GM23248 (cell line): ENCODE data around the gene RAB1A. TPM values are rescaled to one million over a fixed set of nuclear protein-coding genes. Genes with fewer than 3 reads are reported as not detected.

ENCODE experiments used
- DNase-seq: peaks from one replicate; pipeline ENCODE4 v3.0.0-alpha.2; 2015
- H2AFZ ChIP-seq: fragments of 200-600 bp; sonication (generic); 2 replicates; pipeline ENCODE4 v1.6.1; 2016; ENCODE audit warnings: antibody characterized with exemption
- H3F3A ChIP-seq: fragments of 200-600 bp; sonication (generic); 2 replicates; pipeline ENCODE4 v1.6.1; 2016; ENCODE audit warnings: mild to moderate bottlenecking, antibody characterized with exemption, mixed run types; ENCODE audit not compliant: insufficient read depth
- H3K27ac ChIP-seq: fragments of 200-600 bp; sonication (generic); 2 replicates; pipeline ENCODE4 v1.5.1; 2016; ENCODE audit warnings: mild to moderate bottlenecking
- H3K27me3 ChIP-seq: fragments of 200-600 bp; sonication (generic); replicated peaks from 2 replicates; pipeline ENCODE4 v1.6.1; 2016; ENCODE audit warnings: mild to moderate bottlenecking; ENCODE audit not compliant: insufficient read depth
- H3K36me3 ChIP-seq: fragments of 200-600 bp; sonication (generic); 2 replicates; pipeline ENCODE4 v1.6.1; 2016; ENCODE audit warnings: low read depth, mild to moderate bottlenecking
- H3K4me1 ChIP-seq: fragments of 200-600 bp; sonication (generic); 2 replicates; pipeline ENCODE4 v1.6.1; 2016; ENCODE audit warnings: mild to moderate bottlenecking; ENCODE audit not compliant: insufficient read depth
- H3K4me2 ChIP-seq: fragments of 200-600 bp; sonication (generic); one replicate; pipeline ENCODE4 v1.6.1; 2016; ENCODE audit warnings: mild to moderate bottlenecking; ENCODE audit not compliant: unreplicated experiment
- H3K4me3 ChIP-seq: fragments of 200-600 bp; sonication (generic); 2 replicates; pipeline ENCODE4 v1.5.1; 2016; ENCODE audit warnings: mild to moderate bottlenecking
- H3K79me2 ChIP-seq: fragments of 200-600 bp; sonication (generic); 2 replicates; pipeline ENCODE4 v1.6.1; 2016; ENCODE audit warnings: mild to moderate bottlenecking; ENCODE audit not compliant: insufficient read depth
- H3K9ac ChIP-seq: fragments of 200-600 bp; sonication (generic); 2 replicates; pipeline ENCODE4 v1.6.1; 2016; ENCODE audit warnings: mild to moderate bottlenecking
- H3K9me2 ChIP-seq: fragments of 200-600 bp; sonication (generic); 2 replicates; pipeline ENCODE4 v1.6.1; 2016; ENCODE audit warnings: mixed run types, mild to moderate bottlenecking, moderate library complexity; ENCODE audit not compliant: insufficient read depth
- H3K9me3 ChIP-seq: fragments of 200-600 bp; sonication (generic); one replicate; pipeline ENCODE4 v1.6.1; 2017; ENCODE audit warnings: low read depth
- H4K20me1 ChIP-seq: fragments of 200-600 bp; sonication (generic); 2 replicates; pipeline ENCODE4 v1.6.0; 2016; ENCODE audit not compliant: insufficient read depth
- EZH2 ChIP-seq: fragments of 200-600 bp; sonication (generic); IDR thresholded peaks from 2 replicates; pipeline ENCODE4 v1.6.1; 2018; ENCODE audit warnings: antibody characterized with exemption, mild to moderate bottlenecking; ENCODE audit not compliant: insufficient read depth, poor library complexity, severe bottlenecking
- EZH2phosphoT487 ChIP-seq: fragments of 200-600 bp; sonication (generic); IDR thresholded peaks from 2 replicates; pipeline ENCODE4 v1.6.1; 2018; ENCODE audit warnings: antibody characterized with exemption, moderate library complexity, mild to moderate bottlenecking, low read depth; ENCODE audit not compliant: insufficient read depth
- WGBS, 2 experiments: methylation state at CpG; one replicate each; pipeline ENCODE4 v1.1.6; 2015 to 2017; ENCODE audit warnings: low lambda C conversion rate in 2 of 2, low coverage in 1 of 2; ENCODE audit errors: missing lambda C conversion rate in 2 of 2; 5-methylcytosine and 5-hydroxymethylcytosine counted together
- in situ Hi-C: fragments of 300-500 bp; cut with MboI; formaldehyde crosslinking; loops from 2 replicates; pipeline ENCODE4 v1.15.0; 2020
- polyA plus RNA-seq: library from polyadenylated mRNA; unstranded; fragments of >200 nt; fragmentation: Nextera tagmentation; extraction: Ambion mirVana; gene quantifications from 2 replicates; pipeline ENCODE4 v1.2.1, GENCODE V29; 2016
- total RNA-seq: library from RNA; depleted of rRNA; stranded (reverse); fragments of >200 nt; shearing (Covaris generic); gene quantifications from 2 replicates; pipeline ENCODE4 v1.2.3, GENCODE V29; 2014

RAB1A gene
- total and polyA plus RNA-seq, 2 experiments from 2014 or later, result 119 to 303 TPM

- no peak overlapping the region for H3K4me2 ChIP-seq
- no peaks in the 10 kb centered on the region for H3K79me2 ChIP-seq
- H3K27ac ChIP-seq, result no peak overlapping the region
- H3K27me3 ChIP-seq, result no peaks in the 10 kb centered on the region
- no peaks in the 10 kb centered on the region for H3K9me2 ChIP-seq
- H3F3A ChIP-seq, result no peaks in the 10 kb centered on the region
- H3K4me1 ChIP-seq, result no peaks in the 10 kb centered on the region
- no peak overlapping the region for H3K4me3 ChIP-seq
- WGBS, 2 experiments, result 55 to 59% methylated on average over 10 of the region's 10 CpGs
- DNase-seq, result no peak
- H3K9ac ChIP-seq, result no peak overlapping the region
- no peaks in the 10 kb centered on the region for H4K20me1 ChIP-seq
- in situ Hi-C loops, result loop anchor here (5.0 to 25.0 kb wide), 3 partner anchors 128 to 708 kb away; no protein-coding TSS in a partner anchor
- H2AFZ ChIP-seq, result no peak overlapping the region
- H3K9me3 ChIP-seq, result no peaks in the 10 kb centered on the region
- no peak for TF ChIP-seq EZH2
- TF ChIP-seq EZH2phosphoT487, result no peak
- no peaks in the 10 kb centered on the region for H3K36me3 ChIP-seq
Measured at GRCh38 chr2:65045651-65046050, 84.3 kb downstream of the RAB1A start.

GRCh38 chr2:65044097-65044735, 85.7 kb downstream of the RAB1A start:
- DNase-seq, result no peak
- Histone ChIP-seq H4K20me1 (no peaks in the 10 kb centered on the region), H3K4me3 (no peak overlapping the region), H3K79me2 (no peaks in the 10 kb centered on the region), H3K27me3 (no peaks in the 10 kb centered on the region), H2AFZ (no peak overlapping the region), H3K36me3 (no peaks in the 10 kb centered on the region), H3K4me1 (no peaks in the 10 kb centered on the region), H3K9ac (no peak overlapping the region), H3K4me2 (no peak overlapping the region), H3K9me3 (no peaks in the 10 kb centered on the region), H3K27ac (no peak overlapping the region), H3F3A (no peaks in the 10 kb centered on the region), H3K9me2 (no peaks in the 10 kb centered on the region)
- TF ChIP-seq EZH2phosphoT487 (no peak), EZH2 (no peak)
- in situ Hi-C loops, result loop anchor here (25.0 kb wide), 2 partner anchors 457 to 707 kb away; no protein-coding TSS in a partner anchor
- 86 to 88% methylated on average over 7 of the region's 7 CpGs for WGBS, 2 experiments

GRCh38 chr2:65043001-65043400, 86.9 kb downstream of the RAB1A start:
- H3K36me3 ChIP-seq, result no peaks in the 10 kb centered on the region
- H3K27me3 ChIP-seq, result no peaks in the 10 kb centered on the region
- no peak overlapping the region for H3K4me3 ChIP-seq
- no peak for DNase-seq
- H3K79me2 ChIP-seq, result no peaks in the 10 kb centered on the region
- H3F3A ChIP-seq, result no peaks in the 10 kb centered on the region
- H3K9ac ChIP-seq, result no peak overlapping the region
- in situ Hi-C loops, result loop anchor here (25.0 kb wide), 2 partner anchors 456 to 706 kb away; no protein-coding TSS in a partner anchor
- no peaks in the 10 kb centered on the region for H3K9me2 ChIP-seq
- TF ChIP-seq EZH2phosphoT487 (no peak), EZH2 (no peak)
- H3K27ac ChIP-seq, result no peak overlapping the region
- WGBS, 2 experiments, result 58 to 63% methylated on average over 2 of the region's 2 CpGs
- no peak overlapping the region for H2AFZ ChIP-seq
- no peaks in the 10 kb centered on the region for H3K4me1 ChIP-seq
- H3K9me3 ChIP-seq, result no peaks in the 10 kb centered on the region
- H4K20me1 ChIP-seq, result no peaks in the 10 kb centered on the region
- H3K4me2 ChIP-seq, result no peak overlapping the region

- Histone ChIP-seq H3K4me3 (peak overlapping the region; percentile 62), H3K36me3 (no peaks in the 10 kb centered on the region), H3K9me2 (no peaks in the 10 kb centered on the region), H2AFZ (peak overlapping the region; percentile 34), H3K4me1 (no peaks in the 10 kb centered on the region), H3F3A (no peaks in the 10 kb centered on the region), H3K27me3 (no peaks in the 10 kb centered on the region), H3K9ac (no peak overlapping the region), H3K4me2 (peak overlapping the region; percentile 67), H4K20me1 (no peaks in the 10 kb centered on the region), H3K27ac (no peak overlapping the region), H3K9me3 (no peaks in the 10 kb centered on the region), H3K79me2 (no peaks in the 10 kb centered on the region)
- in situ Hi-C loops, result loop anchor here (25.0 kb wide), 2 partner anchors 453 to 703 kb away; no protein-coding TSS in a partner anchor
- no peak for TF ChIP-seq EZH2phosphoT487
- no peak for TF ChIP-seq EZH2
- peak; percentile 93 for DNase-seq
- 24% methylated on average over 13 of the region's 13 CpGs for WGBS, 2 experiments
Measured at GRCh38 chr2:65040400-65041261, 89.3 kb downstream of the RAB1A start.
